K562 (cell line): ENCODE data around the gene PRSS57. TPM values are rescaled to one million over a fixed set of nuclear protein-coding genes. Genes with fewer than 3 reads are reported as not detected.

Experiments used
- BHLHE40 ChIP-seq: IDR thresholded peaks from 2 replicates; pipeline ENCODE4 v1.6.1; 2011; ENCODE audit warnings: low read length, improper control_type of control experiment
- CREM ChIP-seq: IDR thresholded peaks from 2 replicates; pipeline ENCODE4 v1.6.1; 2014; ENCODE audit warnings: antibody characterized with exemption, low read depth
- CTBP1 ChIP-seq: fragments of 450-650 bp; IDR thresholded peaks from 2 replicates; pipeline ENCODE4 v1.6.1; 2016; ENCODE audit warnings: borderline replicate concordance
- DDX20 ChIP-seq: fragments of 450-650 bp; IDR thresholded peaks from 2 replicates; pipeline ENCODE4 v1.6.1; 2016; ENCODE audit warnings: missing genetic modification characterization, low read depth, mild to moderate bottlenecking, missing compliant biosample characterization, moderate library complexity
- DIDO1 ChIP-seq: fragments of 450-650 bp; IDR thresholded peaks from 2 replicates; pipeline ENCODE4 v1.6.1; 2016; ENCODE audit warnings: low read depth, missing biosample characterization, missing genetic modification characterization
- JUNB ChIP-seq: fragments of 450-650 bp; formaldehyde crosslinking; conservative IDR thresholded peaks from 2 replicates; pipeline ENCODE4 v1.4.0; 2020; ENCODE audit warnings: mild to moderate bottlenecking
- KAT7 ChIP-seq: sonication (generic); formaldehyde crosslinking; IDR thresholded peaks from 2 replicates; pipeline ENCODE4 v1.8.0; 2022; ENCODE audit warnings: missing genetic modification reagents, mild to moderate bottlenecking, borderline replicate concordance
- L3MBTL2 ChIP-seq: fragments of 450-650 bp; IDR thresholded peaks from 2 replicates; pipeline ENCODE4 v1.6.1; 2016; ENCODE audit warnings: mild to moderate bottlenecking, moderate library complexity
- MTA2 ChIP-seq: fragments of 450-650 bp; IDR thresholded peaks from 2 replicates; pipeline ENCODE4 v1.6.1; 2016; ENCODE audit warnings: low read depth
- SIX5 ChIP-seq, 2 experiments: IDR thresholded peaks; 2 replicates each; pipeline ENCODE4 v1.6.1; 2011; ENCODE audit warnings: low read length in 2 of 2, borderline replicate concordance in 1 of 2, low read depth in 1 of 2, mild to moderate bottlenecking in 1 of 2, moderate library complexity in 1 of 2; ENCODE audit not compliant: insufficient read depth in 1 of 2
- ZC3H4 ChIP-seq: sonication (generic); formaldehyde crosslinking; IDR thresholded peaks from 2 replicates; pipeline ENCODE4 v1.9.0; 2021; ENCODE audit warnings: missing genetic modification reagents, borderline replicate concordance
- ZNF699 ChIP-seq: fragments of 250-450 bp; sonication (Bioruptor Pico); IDR thresholded peaks from 2 replicates; pipeline ENCODE4 v1.8.0; 2021; ENCODE audit warnings: mild to moderate bottlenecking, moderate library complexity; ENCODE audit not compliant: insufficient replicate concordance
- ZNF766 ChIP-seq: fragments of 200-800 bp; sonication (Bioruptor generic); conservative IDR thresholded peaks from 2 replicates; pipeline ENCODE4 v1.6.1; 2016; ENCODE audit warnings: missing genetic modification characterization, missing compliant biosample characterization
- polyA plus RNA-seq, 8 experiments: library from polyadenylated mRNA; depleted of rRNA in 4 of 8; stranded (reverse) in 5 of 8; unstranded in 3 of 8; fragments of >200 nt; fragmentation: Nextera tagmentation in 2 of 8; fragmentation: Illumina TruSeq in 1 of 8; extraction: Ambion mirVana in 2 of 8; extraction: Trizol in 1 of 8; gene quantifications; 2 replicates each; pipeline versions ENCODE4 v1.2.1 to v1.2.3, GENCODE V29; 2011 to 2014; ENCODE audit warnings: inconsistent platforms in 1 of 8, missing spikeins in 1 of 8
- total RNA-seq, 7 experiments: library from RNA; depleted of rRNA in 6 of 7; stranded (reverse); fragments of >200 nt in 6 of 7; fragmentation: Illumina TruSeq in 2 of 7; extraction: Trizol in 2 of 7; gene quantifications; 2 replicates each; pipeline versions ENCODE4 v1.2.1 to v1.2.3, GENCODE V29; 2011 to 2021; ENCODE audit warnings: low replicate concordance in 1 of 7
- TF ChIP-seq, protein P1 (sequence below), 2 experiments: IDR thresholded peaks; 2 replicates each; pipeline ENCODE4 v1.6.1; 2011; ENCODE audit warnings: borderline replicate concordance in 1 of 2, control low read depth in 1 of 2, low read depth in 1 of 2, low read length in 1 of 2, mild to moderate bottlenecking in 1 of 2, mixed read lengths in 1 of 2, moderate library complexity in 1 of 2; ENCODE audit not compliant: insufficient read depth in 1 of 2, insufficient read length in 1 of 2, poor library complexity in 1 of 2, severe bottlenecking in 1 of 2; ENCODE audit errors: extremely low read depth in 1 of 2
- TF ChIP-seq, protein P2 (sequence below): fragments of 450-650 bp; IDR thresholded peaks from 2 replicates; pipeline ENCODE4 v1.6.1; 2016; ENCODE audit warnings: low read depth, mild to moderate bottlenecking, moderate library complexity
- TF ChIP-seq, protein P3 (sequence below), 2 experiments: fragments of 450-650 bp; conservative IDR thresholded peaks; 2 replicates each; pipeline ENCODE4 v1.6.1; 2017; ENCODE audit warnings: mild to moderate bottlenecking in 2 of 2, moderate library complexity in 2 of 2
- TF ChIP-seq, protein P4 (sequence below): sonication (generic); formaldehyde crosslinking; IDR thresholded peaks from 2 replicates; pipeline ENCODE4 v1.8.0; 2022; ENCODE audit warnings: missing genetic modification reagents, mild to moderate bottlenecking, moderate library complexity, borderline replicate concordance
- TF ChIP-seq, protein P5 (sequence below): sonication (generic); formaldehyde crosslinking; IDR thresholded peaks from 2 replicates; pipeline ENCODE4 v1.8.1; 2023; ENCODE audit warnings: mild to moderate bottlenecking, missing genetic modification reagents
- TF ChIP-seq, protein P6 (sequence below), 3 experiments: fragments of 200-800 bp in 1 of 3; sonication (Bioruptor generic) in 1 of 3; sonication (generic) in 1 of 3; formaldehyde crosslinking in 1 of 3; IDR thresholded peaks; 2 replicates each; pipeline versions ENCODE4 v1.6.1 to v1.8.0; 2016 to 2022; ENCODE audit warnings: mild to moderate bottlenecking in 2 of 3, missing compliant biosample characterization in 2 of 3, missing genetic modification characterization in 2 of 3, missing genetic modification reagents in 1 of 3

PRSS57 gene
- total and polyA plus RNA-seq, 9 of the 15 experiments (the other 6 are each of a cell fraction or from before 2014, with no cell fraction given), result 0.06 to 2.5 (median 1.3) TPM; not detected in 3

DNA sequence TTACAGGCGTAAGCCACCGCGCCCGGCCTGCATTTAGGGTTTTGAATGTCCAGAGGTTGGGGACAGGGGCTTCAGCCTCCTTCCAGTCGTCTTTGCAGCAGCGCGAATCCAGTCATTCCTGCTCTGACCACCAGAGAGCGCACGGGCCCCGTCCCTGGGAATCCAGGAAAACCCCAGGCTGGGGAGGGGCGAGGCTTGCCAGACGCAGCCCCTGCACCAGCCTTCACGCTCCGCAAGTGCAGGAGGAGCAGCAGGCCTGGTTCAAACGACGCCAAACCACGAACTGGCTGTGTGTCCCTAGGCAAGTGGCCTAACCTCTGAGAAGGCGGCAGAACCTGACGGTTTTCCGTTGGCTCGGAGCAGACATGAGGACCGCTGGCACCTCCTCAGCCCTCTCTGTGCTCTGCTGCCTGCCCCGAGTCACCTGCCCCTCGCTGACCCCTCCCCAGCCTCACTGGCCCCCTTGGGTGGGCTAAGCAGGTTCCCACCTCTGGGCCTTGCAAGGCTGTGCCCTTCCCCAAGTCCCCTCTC lies 30.3 kb downstream of the PRSS57 start (continued):
- TF ChIP-seq, protein P1, sequence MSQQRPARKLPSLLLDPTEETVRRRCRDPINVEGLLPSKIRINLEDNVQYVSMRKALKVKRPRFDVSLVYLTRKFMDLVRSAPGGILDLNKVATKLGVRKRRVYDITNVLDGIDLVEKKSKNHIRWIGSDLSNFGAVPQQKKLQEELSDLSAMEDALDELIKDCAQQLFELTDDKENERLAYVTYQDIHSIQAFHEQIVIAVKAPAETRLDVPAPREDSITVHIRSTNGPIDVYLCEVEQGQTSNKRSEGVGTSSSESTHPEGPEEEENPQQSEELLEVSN (IDR thresholded peaks at IDR 0.05; ENCODE audit: borderline replicate concordance in 1 of 2, extremely low read depth in 1 of 2, insufficient read depth in 1 of 2, insufficient read length in 1 of 2, low read depth in 1 of 2, low read length in 1 of 2, poor library complexity in 1 of 2, severe bottlenecking in 1 of 2), result peak; percentile 57 to 59
- TF ChIP-seq BHLHE40 (no peak), KAT7 (CRISPR knock-in tag) (0 out of 2 replicates have a peak, but pooled peaks have one; percentile 46), JUNB (CRISPR knock-in tag) (no peak), ZNF766 (CRISPR knock-in tag) (no peak), DDX20 (no peak), L3MBTL2 (peak; percentile 86), DIDO1 (tag) (no peak), ZNF699 (CRISPR knock-in tag) (no peak), MTA2 (no peak), CREM (no peak; the same call in 1 of the 2 replicates), CTBP1 (peak; percentile 20; the same call in 1 of the 2 replicates), ZC3H4 (CRISPR knock-in tag) (no peak), SIX5 (IDR thresholded peaks at IDR 0.05; ENCODE audit: borderline replicate concordance in 1 of 2, insufficient read depth in 1 of 2, low read depth in 1 of 2, low read length in 2 of 2) (no peak)
- TF ChIP-seq, protein P2, sequence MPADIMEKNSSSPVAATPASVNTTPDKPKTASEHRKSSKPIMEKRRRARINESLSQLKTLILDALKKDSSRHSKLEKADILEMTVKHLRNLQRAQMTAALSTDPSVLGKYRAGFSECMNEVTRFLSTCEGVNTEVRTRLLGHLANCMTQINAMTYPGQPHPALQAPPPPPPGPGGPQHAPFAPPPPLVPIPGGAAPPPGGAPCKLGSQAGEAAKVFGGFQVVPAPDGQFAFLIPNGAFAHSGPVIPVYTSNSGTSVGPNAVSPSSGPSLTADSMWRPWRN, result no peak
- TF ChIP-seq, protein P3, sequence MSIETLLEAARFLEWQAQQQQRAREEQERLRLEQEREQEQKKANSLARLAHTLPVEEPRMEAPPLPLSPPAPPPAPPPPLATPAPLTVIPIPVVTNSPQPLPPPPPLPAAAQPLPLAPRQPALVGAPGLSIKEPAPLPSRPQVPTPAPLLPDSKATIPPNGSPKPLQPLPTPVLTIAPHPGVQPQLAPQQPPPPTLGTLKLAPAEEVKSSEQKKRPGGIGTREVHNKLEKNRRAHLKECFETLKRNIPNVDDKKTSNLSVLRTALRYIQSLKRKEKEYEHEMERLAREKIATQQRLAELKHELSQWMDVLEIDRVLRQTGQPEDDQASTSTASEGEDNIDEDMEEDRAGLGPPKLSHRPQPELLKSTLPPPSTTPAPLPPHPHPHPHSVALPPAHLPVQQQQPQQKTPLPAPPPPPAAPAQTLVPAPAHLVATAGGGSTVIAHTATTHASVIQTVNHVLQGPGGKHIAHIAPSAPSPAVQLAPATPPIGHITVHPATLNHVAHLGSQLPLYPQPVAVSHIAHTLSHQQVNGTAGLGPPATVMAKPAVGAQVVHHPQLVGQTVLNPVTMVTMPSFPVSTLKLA (conservative IDR thresholded peaks at IDR 0.05), result no peak
- TF ChIP-seq, protein P4, sequence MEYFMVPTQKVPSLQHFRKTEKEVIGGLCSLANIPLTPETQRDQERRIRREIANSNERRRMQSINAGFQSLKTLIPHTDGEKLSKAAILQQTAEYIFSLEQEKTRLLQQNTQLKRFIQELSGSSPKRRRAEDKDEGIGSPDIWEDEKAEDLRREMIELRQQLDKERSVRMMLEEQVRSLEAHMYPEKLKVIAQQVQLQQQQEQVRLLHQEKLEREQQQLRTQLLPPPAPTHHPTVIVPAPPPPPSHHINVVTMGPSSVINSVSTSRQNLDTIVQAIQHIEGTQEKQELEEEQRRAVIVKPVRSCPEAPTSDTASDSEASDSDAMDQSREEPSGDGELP (CRISPR knock-in tag), result peak; percentile 45; the same call in 1 of the 2 replicates
- TF ChIP-seq, protein P5, sequence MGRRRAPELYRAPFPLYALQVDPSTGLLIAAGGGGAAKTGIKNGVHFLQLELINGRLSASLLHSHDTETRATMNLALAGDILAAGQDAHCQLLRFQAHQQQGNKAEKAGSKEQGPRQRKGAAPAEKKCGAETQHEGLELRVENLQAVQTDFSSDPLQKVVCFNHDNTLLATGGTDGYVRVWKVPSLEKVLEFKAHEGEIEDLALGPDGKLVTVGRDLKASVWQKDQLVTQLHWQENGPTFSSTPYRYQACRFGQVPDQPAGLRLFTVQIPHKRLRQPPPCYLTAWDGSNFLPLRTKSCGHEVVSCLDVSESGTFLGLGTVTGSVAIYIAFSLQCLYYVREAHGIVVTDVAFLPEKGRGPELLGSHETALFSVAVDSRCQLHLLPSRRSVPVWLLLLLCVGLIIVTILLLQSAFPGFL (CRISPR knock-in tag), result peak; percentile 67; the same call in 1 of the 2 replicates
- TF ChIP-seq, protein P6, sequence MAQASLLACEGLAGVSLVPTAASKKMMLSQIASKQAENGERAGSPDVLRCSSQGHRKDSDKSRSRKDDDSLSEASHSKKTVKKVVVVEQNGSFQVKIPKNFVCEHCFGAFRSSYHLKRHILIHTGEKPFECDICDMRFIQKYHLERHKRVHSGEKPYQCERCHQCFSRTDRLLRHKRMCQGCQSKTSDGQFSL (CRISPR knock-in tag; IDR thresholded peaks at IDR 0.05), result 0 out of 2 replicates have a peak, but pooled peaks have one; percentile 38
- TF ChIP-seq, protein P6 (tag; IDR thresholded peaks at IDR 0.05), result peak in 1 of 2 experiments; percentile 48; a peak in 1 of 4 replicates
- TF ChIP-seq, all 486 proteins: peak for 36
